Skin epidermis (tissue), 12 donors: Measurements from ENCODE around the gene VPS25.

Experiments
- H3K27ac ChIP-seq, 21 experiments: fragments of 200-600 bp; sonication (generic) in 11 of 21; one replicate each; pipeline ENCODE4 v1.5.0; 2020; ENCODE audit warnings: mild to moderate bottlenecking in 3 of 21, inconsistent platforms in 2 of 21, moderate library complexity in 2 of 21
- H3K4me3 ChIP-seq, 7 experiments: fragments of 200-600 bp; sonication (generic) in 2 of 7; one replicate each; pipeline ENCODE4 v1.5.0; 2020; ENCODE audit warnings: inconsistent platforms in 2 of 7, mild to moderate bottlenecking in 2 of 7, moderate library complexity in 1 of 7

Gene VPS25

GRCh38 chr17:42819939-42820535 lies 46.8 kb downstream of the VPS25 start:
- Histone ChIP-seq H3K4me3 (no peak overlapping the region), H3K27ac (no peak overlapping the region)

GRCh38 chr17:42821176-42821575 lies 47.9 kb downstream of the VPS25 start:
- Histone ChIP-seq H3K4me3 (no peak overlapping the region), H3K27ac (no peak overlapping the region)

- Histone ChIP-seq H3K4me3 (no peak overlapping the region), H3K27ac (no peak overlapping the region)
Measured at GRCh38 chr17:42827472-42827871, 54.2 kb downstream of the VPS25 start.
